ENCODE results near the gene KCNH1.

Gene KCNH1

DNA sequence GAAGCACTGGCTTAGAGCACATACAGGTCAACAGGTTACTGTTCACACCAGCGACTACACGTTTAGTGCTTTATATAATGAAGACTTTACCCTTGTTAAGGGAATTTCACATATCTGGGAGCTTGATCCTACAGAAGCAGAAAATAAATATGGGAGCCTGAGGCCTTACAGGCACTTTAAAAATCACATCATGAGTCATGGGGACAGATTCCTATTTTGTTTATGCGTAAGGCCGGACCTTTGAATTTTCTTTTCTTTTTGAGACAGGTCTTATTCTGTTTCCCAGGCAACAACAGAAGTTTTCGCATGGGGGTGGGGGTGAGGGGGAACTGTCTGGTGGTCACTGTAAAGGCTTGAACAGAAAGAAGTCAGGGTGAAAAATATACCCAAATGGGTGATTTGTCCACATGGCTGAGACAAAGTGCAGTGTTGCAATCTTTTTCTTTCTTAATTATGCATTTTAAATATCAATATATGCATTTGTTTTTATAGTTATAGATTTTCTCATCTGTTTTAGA is 276.7 kb downstream of the KCNH1 start:
- DNase-seq (ENCODE audit: low read depth), result no peak

- DNase-seq (ENCODE audit: low read depth), result no peak
These were observed 278.5 kb downstream of the KCNH1 start for GRCh38 chr1:210855440-210855839.

GRCh38 chr1:210853276-210853675 is 280.7 kb downstream of the KCNH1 start:
- DNase-seq (ENCODE audit: low read depth), result no peak

GRCh38 chr1:210850556-210850955 is 283.4 kb downstream of the KCNH1 start:
- DNase-seq (ENCODE audit: low read depth), result no peak

DNA sequence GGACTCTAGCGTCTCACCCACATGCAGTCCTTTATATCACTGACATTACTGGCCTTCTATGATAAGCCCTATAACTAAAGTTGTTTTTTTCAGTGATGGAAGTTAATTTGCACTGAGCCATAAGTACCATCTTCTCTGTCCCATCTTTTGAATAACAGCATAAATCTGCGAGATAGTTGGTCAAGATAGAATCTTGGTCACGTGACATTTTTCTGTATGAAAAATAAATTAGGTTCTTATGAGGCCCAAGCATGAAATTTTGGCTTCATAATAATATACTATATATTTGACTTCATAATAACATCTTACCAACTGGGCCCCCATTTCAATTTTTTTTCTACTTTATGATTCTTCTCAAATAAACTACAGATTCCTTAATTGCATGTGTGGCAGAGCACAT is 285.5 kb downstream of the KCNH1 start:
- DNase-seq (ENCODE audit: low read depth), result no peak

- no peak for DNase-seq (ENCODE audit: low read depth)
These were observed 291.9 kb downstream of the KCNH1 start for GRCh38 chr1:210841926-210842625.

DNA sequence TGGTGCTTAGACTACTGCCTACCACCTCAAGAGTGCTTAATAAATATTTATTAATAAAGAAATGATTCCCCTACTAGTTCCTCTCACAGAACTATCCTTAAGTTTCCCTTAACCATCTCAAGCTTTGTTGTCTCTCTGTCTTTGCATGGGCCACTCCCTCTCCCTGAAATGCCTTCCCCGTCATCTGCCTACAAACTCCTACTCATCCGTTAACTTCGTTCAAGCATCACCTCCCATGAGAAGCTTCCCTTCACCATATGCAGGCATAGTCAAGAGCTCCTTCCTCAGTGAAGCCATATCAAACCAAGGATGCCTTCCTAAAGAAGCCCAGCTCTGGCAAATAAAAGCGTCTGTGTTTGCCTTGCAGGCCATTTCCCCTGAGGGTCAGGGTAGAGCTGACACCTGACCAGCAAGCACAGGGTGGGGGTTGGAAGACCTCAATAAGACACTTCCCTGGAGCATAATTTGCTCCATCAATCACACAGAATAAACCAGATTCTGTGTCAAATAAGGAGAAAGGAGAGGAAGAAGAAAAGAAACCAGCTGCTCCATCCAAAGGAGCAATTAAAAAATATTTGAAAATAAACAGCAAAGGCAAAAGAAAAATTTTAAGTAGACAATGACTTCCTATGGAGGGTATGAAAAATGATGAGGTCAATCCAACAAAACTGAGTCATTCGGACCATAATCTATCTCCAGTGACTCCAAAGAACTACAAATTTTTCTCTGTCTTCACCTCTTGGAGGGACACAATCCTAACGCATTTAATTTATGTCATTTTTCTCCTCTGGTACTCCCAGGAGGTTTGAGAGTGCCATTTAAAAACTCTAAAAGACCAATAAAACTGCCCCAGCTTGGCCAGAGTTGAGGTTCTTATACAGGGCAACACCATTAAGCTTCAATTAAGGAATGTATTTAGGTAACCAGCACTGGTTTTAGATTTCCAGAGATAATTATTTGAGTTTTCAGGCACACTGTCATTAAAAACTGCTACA is 303.6 kb downstream of the KCNH1 start:
- DNase-seq (ENCODE audit: low read depth), result no peak

DNA sequence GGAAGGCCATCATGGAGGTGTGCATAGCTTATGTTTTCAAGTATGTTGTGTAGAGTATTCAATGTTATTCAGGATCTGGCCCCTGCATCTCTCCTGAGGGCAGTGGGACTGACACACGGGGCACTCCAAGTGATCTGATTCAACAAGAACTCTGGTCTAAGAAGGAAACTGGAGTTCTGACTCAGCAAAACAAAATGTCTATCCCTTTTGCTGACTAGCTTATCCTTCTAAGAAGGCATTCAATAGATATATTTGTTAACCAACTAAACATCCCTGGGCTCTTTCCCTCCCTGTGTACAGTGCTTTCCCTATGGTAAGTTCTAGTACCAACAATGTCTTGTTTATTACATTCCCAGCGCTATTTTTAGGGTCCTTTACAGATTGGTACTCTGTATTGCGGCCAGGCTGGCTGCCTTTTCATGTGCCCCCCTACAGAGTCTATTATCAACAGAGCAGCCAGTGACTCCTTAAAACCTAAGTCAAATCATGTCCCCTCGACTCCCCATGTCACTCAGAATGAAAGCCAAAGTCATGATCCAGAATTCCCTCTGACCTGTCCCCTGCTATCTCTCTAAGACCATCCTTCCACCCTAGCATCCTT is 304.9 kb downstream of the KCNH1 start:
- DNase-seq (ENCODE audit: low read depth), result no peak

GRCh38 chr1:210827481-210827880 is 306.5 kb downstream of the KCNH1 start:
- no peak for DNase-seq (ENCODE audit: low read depth)

- no peak for DNase-seq (ENCODE audit: low read depth)
These were observed 307.3 kb downstream of the KCNH1 start for GRCh38 chr1:210826686-210827085.

DNA sequence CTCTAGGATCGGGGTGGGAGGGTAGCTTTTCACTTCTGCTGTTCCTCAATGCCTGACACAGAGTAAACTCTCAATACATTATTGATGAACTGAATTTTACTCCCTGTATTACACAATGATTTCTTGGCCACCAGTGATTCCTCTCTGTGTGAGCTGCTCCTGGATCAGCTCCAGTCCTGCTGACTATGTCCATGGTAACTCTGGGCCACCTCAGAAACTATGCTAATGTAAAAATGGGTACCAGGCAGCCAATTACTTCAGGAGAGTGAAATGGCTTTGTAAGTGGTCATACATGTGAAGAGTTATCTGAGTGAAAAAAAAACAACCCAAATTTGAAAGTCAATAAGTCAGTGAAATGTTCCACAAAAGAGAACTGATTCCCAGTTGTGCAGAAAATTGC is 311.0 kb downstream of the KCNH1 start:
- DNase-seq (ENCODE audit: low read depth), result no peak

DNA sequence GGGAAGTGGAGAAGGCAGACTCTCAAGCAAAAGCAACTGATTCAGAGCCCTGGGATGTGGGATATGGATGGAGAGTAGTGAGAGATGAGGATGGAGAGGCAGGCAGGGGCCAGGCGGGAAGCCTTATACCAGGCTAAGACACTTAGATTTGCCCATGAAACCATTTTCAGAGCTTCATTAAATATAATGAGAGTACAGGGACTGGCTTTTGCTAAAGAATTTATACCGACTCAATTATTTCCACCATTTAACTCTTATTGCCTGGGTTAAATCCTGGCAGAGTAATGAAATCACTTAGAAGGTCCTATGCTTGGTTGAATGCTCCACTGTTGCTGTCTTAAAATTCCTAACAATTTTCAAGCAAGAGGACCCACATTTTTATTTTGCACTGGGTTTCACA is 311.7 kb downstream of the KCNH1 start:
- no peak for DNase-seq (ENCODE audit: low read depth)

DNA sequence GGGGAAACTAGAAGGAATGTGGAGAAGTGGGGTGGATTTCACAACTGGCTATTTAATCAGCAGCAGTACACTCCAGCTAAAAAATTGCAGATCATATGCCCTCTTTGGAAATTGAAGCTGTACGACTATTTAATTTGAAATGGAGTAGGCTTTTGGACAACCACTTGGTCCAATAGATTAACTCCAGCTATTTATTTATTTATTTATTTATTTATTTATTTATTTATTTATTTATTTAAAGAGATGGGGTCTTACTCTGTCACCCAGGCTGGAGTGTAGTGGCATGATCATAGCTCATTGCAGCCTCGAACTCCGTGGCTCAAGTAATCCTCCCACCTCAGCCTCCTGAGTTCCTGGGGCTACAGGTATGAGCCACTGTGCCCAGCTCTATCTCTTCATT is 312.3 kb downstream of the KCNH1 start:
- no peak for DNase-seq (ENCODE audit: low read depth)

- DNase-seq (ENCODE audit: low read depth), result no peak
These were observed 314.7 kb downstream of the KCNH1 start for GRCh38 chr1:210819266-210819665.

- no peak for DNase-seq (ENCODE audit: low read depth)
These were observed 316.3 kb downstream of the KCNH1 start for GRCh38 chr1:210817385-210818275.

- DNase-seq (ENCODE audit: low read depth), result no peak
These were observed 318.1 kb downstream of the KCNH1 start for GRCh38 chr1:210815641-210816550.

- DNase-seq (ENCODE audit: low read depth), result no peak
These were observed 319.4 kb downstream of the KCNH1 start for GRCh38 chr1:210814382-210815123.

DNA sequence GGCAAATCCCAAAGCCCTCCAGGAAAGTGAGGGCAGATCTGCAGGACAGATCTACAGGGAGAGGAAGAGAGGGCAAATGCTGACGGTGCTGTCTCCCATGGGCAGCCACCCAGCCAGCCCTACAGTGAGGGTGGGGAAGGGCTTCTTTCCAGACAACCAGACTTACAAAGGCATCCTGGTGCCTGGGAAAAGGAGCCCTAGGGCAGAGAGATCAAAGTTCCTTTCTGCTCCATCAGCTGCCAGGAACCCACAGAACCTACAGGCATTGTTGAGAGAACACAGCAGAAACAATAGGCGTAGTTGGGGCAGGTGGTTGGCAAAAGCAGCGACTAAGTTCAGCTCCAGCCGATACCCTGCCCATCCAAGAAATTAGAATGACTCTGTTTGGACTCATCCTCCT is 332.4 kb downstream of the KCNH1 start:
- no peak for DNase-seq (ENCODE audit: low read depth)

GRCh38 chr1:210800756-210801155 is 333.2 kb downstream of the KCNH1 start:
- no peak for DNase-seq (ENCODE audit: low read depth)

DNA sequence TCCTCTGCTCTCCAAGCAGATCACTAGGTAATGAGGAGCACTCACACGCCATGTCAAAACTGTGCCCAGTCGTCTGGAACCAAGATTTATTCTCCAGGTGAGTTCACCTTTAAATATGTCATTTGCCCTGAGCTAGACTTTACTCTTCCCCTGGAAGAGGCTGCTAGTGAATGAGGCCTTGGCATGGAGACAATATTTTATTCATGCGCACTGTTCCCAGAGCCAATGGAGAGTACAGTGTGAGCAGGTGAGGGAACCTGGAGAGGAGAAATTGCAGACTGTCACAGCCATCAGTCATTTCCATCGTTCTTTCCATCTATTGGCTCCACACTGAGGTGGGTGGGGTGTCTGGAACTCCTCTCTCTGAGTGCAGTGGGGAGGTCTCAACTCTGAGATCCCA is 333.6 kb downstream of the KCNH1 start:
- no peak for DNase-seq (ENCODE audit: low read depth)

All from activated gamma-delta T cell treated with anti-CD3 and anti-CD28 coated beads, Interleukin-2, amount 50 U/mL, for 16 hours (primary cell).